ENCODE data around the gene RECQL. TPM values are rescaled to one million over a fixed set of nuclear protein-coding genes. Genes with fewer than 3 reads are reported as not detected.

RECQL gene
- total and polyA plus RNA-seq, 2 of the 4 experiments (the other 2 are of a cell fraction) = 29.4 to 67.0 TPM

DNA sequence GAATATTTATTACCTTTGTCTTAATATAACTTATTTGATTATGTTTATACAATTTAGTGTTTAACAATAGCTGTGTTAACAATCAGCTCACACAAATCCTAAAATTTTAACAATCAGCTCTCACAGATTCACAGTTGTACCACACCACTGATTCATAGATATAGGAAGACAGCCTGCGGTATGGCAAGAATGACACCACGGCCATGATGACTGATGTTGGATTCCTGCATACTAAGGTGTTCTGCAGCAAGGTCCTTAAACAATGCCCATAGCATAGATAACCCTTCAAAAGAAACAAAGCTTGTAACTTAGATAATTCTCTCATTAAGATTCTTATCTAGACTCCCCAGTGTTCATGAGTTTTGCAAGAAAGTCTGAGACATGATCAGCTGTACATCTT, 67.9 kb downstream of the RECQL start:
- no peak overlapping the region for H4K8ac ChIP-seq (ENCODE audit: low read depth in 2 of 2, low read length in 2 of 2)
- H4K5ac ChIP-seq (ENCODE audit: low read depth, low read length) = no peak overlapping the region
- ATAC-seq (ENCODE audit: low read depth) = no peak
- no peak overlapping the region for H4K91ac ChIP-seq (ENCODE audit: insufficient read depth, low read depth, low read length)
- H3K27me3 ChIP-seq (ENCODE audit: control insufficient read depth, insufficient read depth, low read length) = peaks cover 4% of the 10 kb centered on the region
- H2BK15ac ChIP-seq (ENCODE audit: low read depth, low read length) = no peak overlapping the region
- no peak overlapping the region for H2BK20ac ChIP-seq (ENCODE audit: low read depth, low read length)
- no peak overlapping the region for H3K27ac ChIP-seq (ENCODE audit: insufficient read depth, low read length)
- dilution Hi-C loops (cut with HindIII; ENCODE audit: low sequenced_read_pairs, unreplicated experiment) (no loop called here), intact Hi-C loops (cut with micrococcal nuclease) (no loop called here), in situ Hi-C loops (cut with MboI; ENCODE audit: low sequenced_read_pairs) (loop anchor here (25.0 kb wide), 1 partner anchor 796 kb away; no protein-coding TSS in a partner anchor)
- H3K4me1 ChIP-seq (ENCODE audit: control insufficient read depth, insufficient read depth, low read length) = no peaks in the 10 kb centered on the region; the same call in 1 of the 2 replicates
- H3K4me3 ChIP-seq (ENCODE audit: insufficient read depth, low read depth, low read length) = no peak overlapping the region
- no peak for DNase-seq
- no peak overlapping the region for H2AK5ac ChIP-seq (ENCODE audit: low read depth, low read length)
- H3K9me1 ChIP-seq (ENCODE audit: insufficient read depth, low read length) = no peaks in the 10 kb centered on the region
- ChIA-PET CTCF (no interaction called here), POLR2A (ENCODE audit: unreplicated experiment) (no interaction called here)
- no peak overlapping the region for H3K14ac ChIP-seq (replicated peaks; ENCODE audit: low read depth, low read length)
- no CpG with 5 or more reads among the region's 2 CpGs for WGBS, 2 experiments (ENCODE audit: extremely low coverage in 2 of 2, insufficient read length in 1 of 2)
- no peak overlapping the region for H3K18ac ChIP-seq (ENCODE audit: low read depth, low read length)
- TF ChIP-seq MAZ (IDR thresholded peaks at IDR 0.05; ENCODE audit: borderline replicate concordance, low read depth, low read length) = no peak
- no peak for TF ChIP-seq BHLHE40 (IDR thresholded peaks at IDR 0.05; ENCODE audit: low read depth, low read length)
- BruUV-seq (replicated peaks) = no TSS peak
- no peaks in the 10 kb centered on the region for H3K9me3 ChIP-seq (ENCODE audit: control insufficient read depth, insufficient read depth, low read length)
- no peak overlapping the region for H3K23ac ChIP-seq (ENCODE audit: low read depth, low read length)
- H3K36me3 ChIP-seq (ENCODE audit: control insufficient read depth, insufficient read depth, low read length) = no peaks in the 10 kb centered on the region
- no peak overlapping the region for H2BK120ac ChIP-seq (ENCODE audit: low read depth, low read length)
- H3K4me2 ChIP-seq (ENCODE audit: low read depth, low read length) = no peak overlapping the region
- no peak overlapping the region for H3K56ac ChIP-seq (ENCODE audit: extremely low read depth, insufficient read depth, low read length)
- no peaks in the 10 kb centered on the region for H4K20me1 ChIP-seq (ENCODE audit: insufficient read depth, low read length)
- no peak overlapping the region for H2BK5ac ChIP-seq (ENCODE audit: low read depth, low read length, poor library complexity, severe bottlenecking)
- H2AFZ ChIP-seq (replicated peaks; ENCODE audit: low read length, poor library complexity) = no peak overlapping the region
- peaks cover 0 to 6% of the 10 kb centered on the region in 2 experiments; a peak in 2 of 4 replicates for H3K79me1 ChIP-seq (ENCODE audit: low read depth in 1 of 2, low read length in 2 of 2)
- H2AK9ac ChIP-seq (replicated peaks; ENCODE audit: low read depth, low read length, poor library complexity) = no peak overlapping the region
- no peak overlapping the region for H3K9ac ChIP-seq (ENCODE audit: low read depth, low read length)
- H3K4ac ChIP-seq (ENCODE audit: low read depth, low read length) = no peak overlapping the region
